Aorta (tissue), 5 donors: ENCODE results near the gene DENND6B. TPM values are rescaled to one million over a fixed set of nuclear protein-coding genes. Genes with fewer than 3 reads are reported as not detected.
"Not testable (repeated sequence)": the region's sequence is repeated elsewhere in the genome, so short reads cannot be mapped to it uniquely, and the experiment has no call there.

Experiments used
- ATAC-seq: fragments of 200-7000 bp; cut with Tn5 transposase; one replicate; pipeline ENCODE4 v1.9.1; 2022; ENCODE audit warnings: moderate library complexity; ENCODE audit not compliant: low FRiP score
- DNase-seq, 2 donors: peaks; one replicate each; pipeline ENCODE4 v3.0.0-alpha.2; 2020
- H3K27ac ChIP-seq, 2 donors: one replicate each; pipeline ENCODE4 v1.5.1; 2013; ENCODE audit warnings: low read length in 2 of 2, mild to moderate bottlenecking in 2 of 2, moderate library complexity in 2 of 2, control low read depth in 1 of 2, inconsistent platforms in 1 of 2, low read depth in 1 of 2
- H3K27me3 ChIP-seq, 2 donors: one replicate each; pipeline ENCODE4 v1.6.1; 2013; ENCODE audit warnings: control low read depth in 1 of 2, low read length in 1 of 2, mild to moderate bottlenecking in 1 of 2, moderate library complexity in 1 of 2; ENCODE audit not compliant: insufficient read depth in 2 of 2, control insufficient read depth in 1 of 2
- H3K36me3 ChIP-seq, 2 donors: one replicate each; pipeline ENCODE4 v1.6.1; 2013; ENCODE audit warnings: control low read depth in 1 of 2, low read length in 1 of 2, mild to moderate bottlenecking in 1 of 2; ENCODE audit not compliant: insufficient read depth in 2 of 2, control insufficient read depth in 1 of 2
- H3K4me1 ChIP-seq, 2 donors: one replicate each; pipeline ENCODE4 v1.6.1; 2013; ENCODE audit warnings: low read length in 2 of 2, control low read depth in 1 of 2, mild to moderate bottlenecking in 1 of 2, moderate library complexity in 1 of 2; ENCODE audit not compliant: insufficient read depth in 2 of 2, control insufficient read depth in 1 of 2
- H3K4me3 ChIP-seq, 2 donors: one replicate each; pipeline ENCODE4 v1.5.1; 2013; ENCODE audit warnings: low read length in 2 of 2, control low read depth in 1 of 2, mild to moderate bottlenecking in 1 of 2
- H3K9me3 ChIP-seq: one replicate; pipeline ENCODE4 v1.6.1; 2013; ENCODE audit warnings: mild to moderate bottlenecking, low read length; ENCODE audit not compliant: control insufficient read depth
- WGBS, 2 donors: extraction: QIAGEN DNeasy Blood & Tissue Kit; methylation state at CpG; one replicate each; pipeline ENCODE4 v1.1.7; 2013; 5-methylcytosine and 5-hydroxymethylcytosine counted together
- intact Hi-C, 2 donors: fragments of 100-400 bp; cut with DNase I; formaldehyde crosslinking; loops; one replicate each; pipeline versions ENCODE4 v1.14.2 to v1.15.0; 2022
- polyA plus RNA-seq, 2 donors: library from polyadenylated mRNA; stranded (reverse); fragments of 200-250 nt; gene quantifications; one replicate each; pipeline ENCODE4 v1.2.3, GENCODE V29; 2013
- total RNA-seq, 2 donors: library from RNA; stranded (reverse); fragmentation: NEBNext Ultra II Directional; extraction: Animal tissue kit (Norgen Biotek cat#: 25700); gene quantifications; one replicate each; pipeline ENCODE4 v1.2.1, GENCODE V29; 2021
- donor health status: healthy with polysubstance abuse.
- donor health status: Bipolar disorder and iron deficiency.
- donor health status: DM: no; HTN: no; CAD: no.
- donor health status: DM: no; HTN: no; CAD: no.
- donor health status: DM: yes; HTN: yes; CAD: no.

DENND6B gene
- total and polyA plus RNA-seq, 4 donors: 0.25 to 7.5 (median 4.7) TPM

DNA sequence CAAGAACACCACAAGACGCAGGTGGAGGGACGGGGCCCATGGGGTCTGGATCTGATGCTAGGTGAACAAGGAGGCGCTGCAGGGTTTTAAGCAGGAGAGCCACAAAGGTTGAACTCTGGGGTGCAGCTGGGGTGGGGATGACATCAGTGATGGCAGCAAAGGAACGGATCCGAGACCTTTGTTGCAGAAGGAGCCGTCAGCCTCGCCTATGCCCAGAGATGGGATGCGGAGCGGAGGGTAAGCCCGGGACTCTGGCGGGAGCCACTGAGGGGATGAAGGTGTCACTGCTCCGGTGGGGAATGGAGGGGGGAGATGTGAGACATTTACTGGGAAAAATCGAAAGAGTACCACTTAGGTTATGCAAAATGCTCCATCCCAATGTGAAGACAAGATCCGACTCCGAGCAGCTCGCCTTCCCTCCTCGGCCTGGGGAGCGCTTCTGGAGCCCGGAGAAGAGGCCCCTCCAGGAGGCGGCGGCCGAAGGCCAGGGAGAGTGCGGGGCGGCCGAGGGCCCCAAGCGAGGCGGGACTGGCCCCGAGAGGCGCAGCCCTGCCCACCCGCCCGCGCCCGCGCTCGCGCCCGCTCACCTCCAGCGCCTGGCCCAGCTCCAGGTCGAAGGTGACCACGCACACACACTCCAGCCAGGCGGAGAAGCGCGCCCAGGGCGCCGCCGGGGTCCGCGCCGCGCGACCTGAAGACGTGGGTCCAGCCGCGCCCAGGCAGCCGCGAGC is 422 bp downstream of the DENND6B start:
- H3K4me3 ChIP-seq: peak overlapping the region; percentile 46 to 52
- peak in 1 of 2 donors; percentile 73 for DNase-seq
- intact Hi-C loops: loop anchor here (5.0 kb wide), 2 partner anchors 49 to 74 kb away; partner anchors contain the start of gene HDAC10 (in 1 of the 2)
- no peaks in the 10 kb centered on the region for H3K27me3 ChIP-seq
- H3K9me3 ChIP-seq: no peaks in the 10 kb centered on the region
- no peak overlapping the region for H3K27ac ChIP-seq
- ATAC-seq: no peak
- no peaks in the 10 kb centered on the region for H3K4me1 ChIP-seq
- no peaks in the 10 kb centered on the region for H3K36me3 ChIP-seq
- WGBS, 2 donors: 12 to 15% methylated on average over 39 to 56 of the region's 56 CpGs

DNA sequence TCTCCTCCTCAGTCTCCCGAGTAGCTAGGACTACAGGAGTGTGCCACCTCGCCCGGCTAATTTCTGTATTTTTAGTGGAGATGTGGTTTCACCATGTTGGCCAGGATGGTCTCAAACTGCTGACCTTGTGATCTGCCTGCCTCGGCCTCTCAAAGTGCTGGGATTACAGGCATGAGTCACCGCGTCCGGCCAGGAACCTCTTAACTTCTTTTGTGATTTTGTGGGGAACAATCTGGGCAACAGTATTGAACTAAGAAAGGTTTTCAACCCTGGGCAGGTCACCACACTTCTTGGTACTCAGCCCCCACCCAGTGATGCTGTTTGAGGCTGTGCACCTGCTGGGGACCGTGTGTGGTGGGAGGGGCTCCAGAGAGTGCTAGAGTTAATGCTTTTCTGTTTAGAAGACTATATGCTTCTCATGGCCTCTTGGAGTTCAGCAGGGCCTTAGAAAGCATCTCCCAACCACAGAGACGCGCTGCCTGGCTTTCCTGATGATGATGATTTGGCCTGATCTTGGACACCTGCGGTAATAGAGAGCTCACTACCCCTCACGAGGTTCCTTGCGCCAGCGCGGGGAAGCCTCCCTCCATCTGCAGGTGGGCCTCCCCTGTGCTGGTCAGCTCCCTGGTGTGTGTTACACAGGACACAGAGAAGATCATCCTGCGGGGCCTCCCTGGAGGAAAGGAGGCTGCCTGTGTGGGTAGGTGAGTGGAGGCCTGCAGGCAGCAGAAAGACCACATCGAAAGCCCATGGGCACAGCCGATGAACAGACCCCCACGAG is 1.2 kb downstream of the DENND6B start:
- Histone ChIP-seq H3K9me3 (no peaks in the 10 kb centered on the region), H3K36me3 (no peaks in the 10 kb centered on the region), H3K4me3 (no peak overlapping the region), H3K4me1 (no peaks in the 10 kb centered on the region), H3K27ac (no peak overlapping the region), H3K27me3 (no peaks in the 10 kb centered on the region)
- 89 to 91% methylated on average over 19 of the region's 19 CpGs for WGBS, 2 donors
- ATAC-seq (no peak), DNase-seq (no peak)
- intact Hi-C loops: loop anchor here (5.0 kb wide), 2 partner anchors 48 to 73 kb away; partner anchors contain the start of gene HDAC10 (in 1 of the 2)

DNA sequence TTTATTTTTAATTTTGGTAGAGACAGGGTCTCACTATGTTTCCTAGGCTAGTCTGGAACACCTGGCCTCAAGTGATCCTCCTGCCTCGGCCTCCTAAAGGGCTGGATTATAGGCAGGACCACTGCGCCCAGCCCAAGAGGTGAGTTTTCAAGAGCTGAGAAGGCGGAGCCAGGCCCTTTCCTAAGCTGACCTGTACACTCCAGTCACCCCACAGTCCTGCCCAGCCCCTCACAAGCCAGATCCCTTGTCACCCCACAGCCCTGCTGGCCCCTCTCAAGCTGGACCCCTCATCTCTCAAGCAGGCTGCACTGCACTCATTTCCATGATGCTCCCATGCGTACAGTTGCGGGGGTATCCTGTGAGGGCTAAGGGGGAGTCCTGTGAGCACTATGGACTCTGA is 2.9 kb downstream of the DENND6B start:
- H3K4me3 ChIP-seq: no peak overlapping the region
- 97 to 99% methylated on average over 5 of the region's 5 CpGs for WGBS, 2 donors
- no peaks in the 10 kb centered on the region for H3K9me3 ChIP-seq
- no peaks in the 10 kb centered on the region for H3K36me3 ChIP-seq
- no peak for ATAC-seq
- no peak for DNase-seq
- H3K27ac ChIP-seq: no peak overlapping the region
- intact Hi-C loops: no loop called here
- no peaks in the 10 kb centered on the region for H3K4me1 ChIP-seq
- H3K27me3 ChIP-seq: no peaks in the 10 kb centered on the region

GRCh38 chr22:50322382-50323104 is 4.3 kb downstream of the DENND6B start:
- H3K4me3 ChIP-seq, H3K4me1 ChIP-seq, H3K27ac ChIP-seq, ATAC-seq, H3K27me3 ChIP-seq, H3K36me3 ChIP-seq, H3K9me3 ChIP-seq, intact Hi-C loops: not testable (repeated sequence)
- DNase-seq: peak; percentile 48 to 78
- 75% methylated on average over 8 to 10 of the region's 10 CpGs for WGBS, 2 donors

- H3K4me3 ChIP-seq: no peak overlapping the region
- H3K4me1 ChIP-seq: no peaks in the 10 kb centered on the region
- intact Hi-C loops: no loop called here
- H3K36me3 ChIP-seq: no peaks in the 10 kb centered on the region
- 85 to 89% methylated on average over 10 of the region's 10 CpGs for WGBS, 2 donors
- DNase-seq: no peak
- H3K27me3 ChIP-seq: no peaks in the 10 kb centered on the region
- no peak overlapping the region for H3K27ac ChIP-seq
- H3K9me3 ChIP-seq: no peaks in the 10 kb centered on the region
- no peak for ATAC-seq
Observed at GRCh38 chr22:50320671-50321325, 6.0 kb downstream of the DENND6B start.

DNA sequence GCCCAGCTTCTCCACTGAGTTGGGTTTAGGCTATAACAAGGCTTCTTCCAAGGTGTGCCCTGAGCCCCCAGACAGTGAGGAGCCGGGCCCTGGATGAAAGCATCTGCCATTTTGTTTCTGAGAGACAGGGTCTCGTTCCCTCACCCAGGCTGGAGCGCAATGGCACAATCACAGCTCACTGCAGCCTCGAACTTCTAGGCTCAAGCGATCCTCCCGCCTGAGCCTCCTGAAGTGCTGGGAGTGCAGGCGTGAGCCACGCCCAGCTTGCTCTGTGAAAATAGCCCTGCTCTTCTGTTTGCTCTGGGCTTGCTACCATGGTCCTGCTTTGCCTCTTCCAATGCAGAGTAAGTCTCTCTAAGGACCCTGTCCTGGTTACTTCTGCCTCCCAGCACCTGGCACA is 6.7 kb downstream of the DENND6B start:
- Histone ChIP-seq H3K27me3 (no peaks in the 10 kb centered on the region), H3K4me3 (no peak overlapping the region), H3K27ac (no peak overlapping the region), H3K4me1 (no peaks in the 10 kb centered on the region), H3K36me3 (no peaks in the 10 kb centered on the region), H3K9me3 (no peaks in the 10 kb centered on the region)
- 88 to 90% methylated on average over 8 of the region's 8 CpGs for WGBS, 2 donors
- DNase-seq (no peak), ATAC-seq (no peak)
- intact Hi-C loops: no loop called here

GRCh38 chr22:50319503-50319951 is 7.3 kb downstream of the DENND6B start:
- Histone ChIP-seq H3K36me3 (no peaks in the 10 kb centered on the region), H3K27me3 (no peaks in the 10 kb centered on the region), H3K27ac (no peak overlapping the region), H3K4me1 (no peaks in the 10 kb centered on the region), H3K4me3 (no peak overlapping the region), H3K9me3 (no peaks in the 10 kb centered on the region)
- no peak for ATAC-seq
- 93% methylated on average over 15 of the region's 15 CpGs for WGBS, 2 donors
- intact Hi-C loops: no loop called here
- no peak for DNase-seq

- intact Hi-C loops: no loop called here
- Histone ChIP-seq H3K4me3 (no peak overlapping the region), H3K27me3 (no peaks in the 10 kb centered on the region), H3K4me1 (no peaks in the 10 kb centered on the region), H3K9me3 (no peaks in the 10 kb centered on the region), H3K27ac (no peak overlapping the region), H3K36me3 (no peaks in the 10 kb centered on the region)
- ATAC-seq (no peak), DNase-seq (no peak)
- 84 to 86% methylated on average over 21 of the region's 21 CpGs for WGBS, 2 donors
Observed at GRCh38 chr22:50318698-50319411, 8.0 kb downstream of the DENND6B start.
